NT2/D1 (cell line): ENCODE measurements around the gene GAS2L3.

Experiments used
- DNase-seq: peaks from one replicate; pipeline ENCODE4 v3.0.0-alpha.2; 2011; ENCODE audit warnings: low read depth, low spot score
- H3K27me3 ChIP-seq: 2 replicates; pipeline ENCODE4 v1.6.0; 2011; ENCODE audit warnings: mild to moderate bottlenecking; ENCODE audit not compliant: insufficient read length, insufficient read depth
- H3K36me3 ChIP-seq: 2 replicates; pipeline ENCODE4 v1.6.1; 2011; ENCODE audit warnings: mild to moderate bottlenecking, low read length, mixed read lengths; ENCODE audit not compliant: insufficient read depth, insufficient read length
- H3K4me1 ChIP-seq: 2 replicates; pipeline ENCODE4 v1.5.1; 2011; ENCODE audit not compliant: insufficient read depth, insufficient read length
- H3K4me3 ChIP-seq: 2 replicates; pipeline ENCODE4 v1.5.1; 2011; ENCODE audit warnings: low read depth; ENCODE audit not compliant: insufficient read length
- H3K9ac ChIP-seq: 2 replicates; pipeline ENCODE4 v1.6.0; 2011; ENCODE audit warnings: low read depth; ENCODE audit not compliant: insufficient read length
- H3K9me3 ChIP-seq: 2 replicates; pipeline ENCODE4 v1.5.1; 2011; ENCODE audit warnings: mild to moderate bottlenecking, low read length; ENCODE audit not compliant: insufficient read depth
- SUZ12 ChIP-seq: IDR thresholded peaks from 2 replicates; pipeline ENCODE4 v1.6.1; 2011; ENCODE audit not compliant: insufficient read length, insufficient read depth; ENCODE audit errors: extremely low read depth
- YY1 ChIP-seq: IDR thresholded peaks from 2 replicates; pipeline ENCODE4 v1.6.1; 2011; ENCODE audit not compliant: insufficient read length, insufficient read depth
- ZNF274 ChIP-seq: IDR thresholded peaks from 2 replicates; pipeline ENCODE4 v1.6.1; 2011; ENCODE audit warnings: mild to moderate bottlenecking, low read depth, low read length

The GAS2L3 gene

DNA sequence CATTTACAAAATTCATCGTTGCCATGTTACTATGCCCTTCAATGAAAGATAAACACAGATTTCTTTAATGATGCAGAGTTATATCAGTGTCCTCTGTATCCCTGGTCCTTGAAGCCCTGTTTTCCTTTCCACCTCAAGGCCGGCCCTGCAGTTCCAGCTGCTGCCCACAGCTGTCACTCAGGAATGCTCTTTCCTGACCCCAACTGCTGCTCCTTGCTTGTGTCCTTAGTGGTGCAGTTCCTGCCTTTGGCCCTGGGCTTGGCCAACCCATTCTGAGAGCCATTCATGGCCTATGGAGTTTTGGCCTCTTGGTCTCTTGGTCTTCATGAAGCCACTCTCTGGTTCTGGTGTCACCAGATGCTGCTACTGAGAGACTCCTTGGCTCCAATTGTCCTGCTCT is 93.1 kb downstream of the GAS2L3 start:
- Histone ChIP-seq H3K36me3 (no peaks in the 10 kb centered on the region), H3K4me3 (no peak overlapping the region), H3K9me3 (no peaks in the 10 kb centered on the region), H3K9ac (no peak overlapping the region), H3K27me3 (no peaks in the 10 kb centered on the region), H3K4me1 (no peaks in the 10 kb centered on the region)
- TF ChIP-seq ZNF274 (no peak), SUZ12 (no peak), YY1 (no peak)
- DNase-seq, result no peak

DNA sequence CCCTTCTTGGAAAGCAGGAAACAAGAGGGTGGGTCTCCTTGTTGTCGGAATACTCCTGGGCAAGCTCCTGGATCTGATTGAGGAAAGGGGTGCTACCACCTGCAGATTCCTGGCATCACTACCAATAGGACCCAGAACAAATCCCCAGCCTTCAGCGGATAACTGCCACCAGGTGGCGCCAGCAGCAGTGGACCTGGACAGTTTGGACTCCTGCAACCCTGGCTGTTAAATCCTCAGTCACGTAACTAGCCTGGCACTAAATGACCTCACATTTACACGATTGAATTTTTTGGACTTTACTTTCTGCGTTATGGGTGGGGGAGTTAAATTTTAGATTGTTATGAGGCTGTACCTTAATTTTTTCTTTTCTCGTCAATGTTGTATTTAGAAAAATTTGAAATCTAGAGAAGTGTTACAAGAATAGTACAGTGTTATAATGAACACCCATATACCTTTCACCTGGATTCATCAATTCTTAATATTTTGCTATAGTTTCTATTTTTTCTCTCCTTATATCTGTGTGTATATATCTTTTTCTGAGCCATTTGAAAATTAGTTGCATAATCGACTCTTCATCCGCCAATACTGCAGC is 95.6 kb downstream of the GAS2L3 start:
- TF ChIP-seq SUZ12 (no peak), ZNF274 (no peak), YY1 (no peak)
- peak; percentile 65 for DNase-seq

DNA sequence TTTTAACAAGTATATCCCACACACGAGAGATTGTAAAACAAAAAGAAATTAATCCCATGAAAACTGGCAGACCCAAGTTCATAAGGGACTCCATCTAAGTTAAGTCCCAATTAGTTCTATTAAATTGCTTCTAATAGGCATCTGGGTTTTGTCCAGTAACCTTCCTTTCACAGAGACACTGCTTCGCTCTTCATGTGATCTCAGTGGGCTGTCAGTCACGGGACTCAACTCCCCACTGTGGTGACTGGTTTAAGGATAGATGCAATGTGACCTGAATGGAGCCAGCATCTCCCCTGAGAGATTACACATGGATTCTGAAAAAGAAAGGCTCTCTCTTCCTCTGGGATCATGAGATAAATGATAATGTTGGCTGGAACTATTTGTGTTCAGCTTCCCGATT is 96.4 kb downstream of the GAS2L3 start:
- Histone ChIP-seq H3K36me3 (no peaks in the 10 kb centered on the region), H3K4me3 (no peak overlapping the region), H3K4me1 (no peaks in the 10 kb centered on the region), H3K27me3 (no peaks in the 10 kb centered on the region), H3K9me3 (no peaks in the 10 kb centered on the region), H3K9ac (no peak overlapping the region)
- DNase-seq, result no peak
- TF ChIP-seq SUZ12 (no peak), ZNF274 (no peak), YY1 (no peak)

More for the DNA sequence above, 95.6 kb downstream of the GAS2L3 start:
- H3K9ac ChIP-seq, result no peak overlapping the region
- no peak overlapping the region for H3K4me3 ChIP-seq
- H3K36me3 ChIP-seq, result no peaks in the 10 kb centered on the region
- H3K4me1 ChIP-seq, result no peaks in the 10 kb centered on the region
- no peaks in the 10 kb centered on the region for H3K27me3 ChIP-seq
- H3K9me3 ChIP-seq, result no peaks in the 10 kb centered on the region

DNA sequence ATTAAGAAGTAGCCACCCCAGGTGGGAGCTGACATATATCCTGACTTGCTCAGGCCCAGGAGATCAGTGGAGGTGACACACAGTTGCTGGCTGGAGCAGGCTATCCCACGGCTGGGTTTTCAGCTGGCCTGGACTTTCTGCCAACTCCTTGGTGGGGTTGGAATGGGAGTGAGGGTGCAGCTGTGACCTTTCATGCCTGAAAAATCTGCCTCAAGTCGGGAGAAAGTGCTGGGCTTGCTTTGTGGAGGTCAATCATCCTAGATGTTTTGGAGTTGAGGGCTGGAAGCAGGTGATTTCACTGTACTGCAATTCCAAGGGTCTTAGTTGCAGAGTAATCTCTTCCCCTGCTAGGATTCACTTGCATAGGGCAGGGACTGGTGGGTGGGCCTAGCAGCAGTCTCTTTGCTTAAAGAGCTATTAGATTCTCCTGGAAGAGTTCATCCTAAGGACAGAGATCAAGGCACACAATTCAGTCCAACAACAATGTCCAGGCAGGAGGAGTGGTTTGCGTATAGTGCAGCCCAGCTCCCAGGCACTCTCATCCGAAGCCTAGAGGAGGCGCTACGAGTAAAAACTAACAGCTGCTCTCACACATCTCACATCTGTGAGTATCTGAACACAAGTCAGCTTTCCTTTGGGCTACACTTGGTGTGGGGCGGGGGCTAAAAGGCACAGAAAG is 98.1 kb downstream of the GAS2L3 start:
- DNase-seq, result no peak

GRCh38 chr12:100672075-100672592 is 98.7 kb downstream of the GAS2L3 start:
- Histone ChIP-seq H3K4me1 (no peaks in the 10 kb centered on the region), H3K4me3 (no peak overlapping the region)
- no peak for DNase-seq

More for the DNA sequence above, 98.1 kb downstream of the GAS2L3 start:
- Histone ChIP-seq H3K4me3 (no peak overlapping the region), H3K36me3 (no peaks in the 10 kb centered on the region), H3K27me3 (no peaks in the 10 kb centered on the region), H3K9me3 (no peaks in the 10 kb centered on the region), H3K4me1 (no peaks in the 10 kb centered on the region), H3K9ac (no peak overlapping the region)
- TF ChIP-seq YY1, result no peak
- TF ChIP-seq ZNF274, result no peak
- TF ChIP-seq SUZ12, result no peak

GRCh38 chr12:100674036-100674888 is 100.8 kb downstream of the GAS2L3 start:
- no peaks in the 10 kb centered on the region for H3K27me3 ChIP-seq

More at GRCh38 chr12:100672075-100672592, 98.7 kb downstream of the GAS2L3 start:
- no peaks in the 10 kb centered on the region for H3K9me3 ChIP-seq
- H3K9ac ChIP-seq, result no peak overlapping the region
- H3K36me3 ChIP-seq, result no peaks in the 10 kb centered on the region
- TF ChIP-seq ZNF274 (no peak), YY1 (no peak), SUZ12 (no peak)
- H3K27me3 ChIP-seq, result no peaks in the 10 kb centered on the region

More at GRCh38 chr12:100674036-100674888, 100.8 kb downstream of the GAS2L3 start:
- no peak for DNase-seq
- Histone ChIP-seq H3K4me3 (no peak overlapping the region), H3K9ac (no peak overlapping the region), H3K36me3 (no peaks in the 10 kb centered on the region), H3K9me3 (no peaks in the 10 kb centered on the region), H3K4me1 (no peaks in the 10 kb centered on the region)
- TF ChIP-seq SUZ12, result no peak
- TF ChIP-seq ZNF274, result no peak
- TF ChIP-seq YY1, result no peak
